ENCODE measurements around the gene PIEZO1. TPM values are rescaled to one million over a fixed set of nuclear protein-coding genes. Genes with fewer than 3 reads are reported as not detected.

The PIEZO1 gene
- total RNA-seq, 4 donors from 2014 or later: 101 to 364 (median 121) TPM

DNA sequence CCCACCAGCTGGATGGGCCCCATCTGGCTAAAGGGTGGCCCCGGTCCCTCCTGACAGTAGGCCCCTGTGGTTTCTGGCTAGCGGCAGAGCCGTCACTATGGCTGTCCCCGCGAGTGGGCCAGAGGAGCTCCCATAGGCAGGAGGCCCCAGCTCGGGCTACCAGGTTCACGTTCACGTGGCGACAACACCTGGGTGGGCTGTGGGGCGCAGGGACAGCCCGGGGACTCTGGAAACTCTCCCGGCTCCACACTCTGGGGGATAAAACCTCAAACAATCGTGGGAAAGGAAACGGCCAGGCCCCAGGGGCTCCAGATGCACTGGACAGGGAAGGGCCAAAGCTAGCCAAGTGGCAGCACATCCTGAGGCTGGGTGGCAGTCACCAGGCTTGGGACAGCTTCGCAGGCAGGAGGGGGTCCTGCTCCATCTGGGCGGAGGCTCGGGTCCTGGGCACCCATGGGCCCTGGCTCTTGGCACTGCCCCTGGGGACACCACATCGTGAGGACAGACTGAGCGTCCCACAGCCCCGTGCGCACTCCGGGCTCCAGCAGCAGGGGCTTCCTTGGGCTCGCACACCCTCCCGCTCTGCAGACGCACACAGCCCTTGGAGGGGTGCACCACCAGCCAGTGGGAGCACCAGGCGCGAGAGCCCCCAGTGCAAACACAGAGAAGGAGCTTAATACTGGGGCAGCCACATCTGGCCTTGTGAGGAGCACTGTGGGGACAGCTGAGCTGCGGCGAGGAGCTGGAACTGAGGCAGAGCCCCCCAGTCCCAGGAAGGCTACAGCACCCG lies 83.2 kb downstream of the PIEZO1 start:
- no peak for TF ChIP-seq CTCF (IDR thresholded peaks at IDR 0.05; ENCODE audit: low read depth)

- TF ChIP-seq CTCF (IDR thresholded peaks at IDR 0.05; ENCODE audit: low read depth): no peak
Measured at GRCh38 chr16:88700636-88701482, 84.2 kb downstream of the PIEZO1 start.

DNA sequence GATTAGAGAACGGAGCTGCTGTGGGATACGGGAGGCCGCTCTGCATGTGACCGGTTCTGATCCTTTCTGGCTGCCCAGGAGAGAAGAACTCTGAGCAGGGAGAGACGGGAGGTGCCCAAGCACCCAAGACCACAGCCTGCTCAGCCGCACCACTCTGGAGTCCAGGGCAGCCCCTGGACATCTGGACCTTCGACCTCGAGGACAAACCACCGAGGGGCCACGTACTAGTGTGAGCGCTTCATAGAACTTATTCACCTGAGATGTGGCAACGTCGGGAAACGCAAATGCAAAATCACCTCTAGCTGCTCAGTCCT lies 84.7 kb downstream of the PIEZO1 start:
- TF ChIP-seq CTCF (IDR thresholded peaks at IDR 0.05; ENCODE audit: low read depth): no peak

DNA sequence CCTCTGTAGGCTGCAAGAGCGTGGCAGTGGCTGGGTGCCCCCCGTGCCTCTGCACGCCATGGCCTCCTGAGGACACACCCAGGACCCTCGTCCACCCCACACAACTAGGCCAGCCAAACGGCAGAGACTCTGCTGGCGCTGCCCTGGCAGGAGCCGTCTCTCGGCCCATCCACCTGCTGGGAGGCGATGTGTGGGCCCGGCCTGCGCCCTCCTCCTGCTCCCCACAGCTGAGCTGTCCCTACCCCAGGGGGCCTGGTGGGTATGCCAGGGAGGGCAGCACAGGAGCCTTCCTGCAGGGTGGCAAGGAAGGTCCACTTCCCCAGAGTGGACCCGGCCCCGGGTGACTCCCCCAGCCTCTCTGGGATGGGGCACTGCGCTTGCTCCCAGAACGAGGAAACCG lies 85.8 kb downstream of the PIEZO1 start:
- no peak for TF ChIP-seq CTCF (IDR thresholded peaks at IDR 0.05; ENCODE audit: low read depth)

DNA sequence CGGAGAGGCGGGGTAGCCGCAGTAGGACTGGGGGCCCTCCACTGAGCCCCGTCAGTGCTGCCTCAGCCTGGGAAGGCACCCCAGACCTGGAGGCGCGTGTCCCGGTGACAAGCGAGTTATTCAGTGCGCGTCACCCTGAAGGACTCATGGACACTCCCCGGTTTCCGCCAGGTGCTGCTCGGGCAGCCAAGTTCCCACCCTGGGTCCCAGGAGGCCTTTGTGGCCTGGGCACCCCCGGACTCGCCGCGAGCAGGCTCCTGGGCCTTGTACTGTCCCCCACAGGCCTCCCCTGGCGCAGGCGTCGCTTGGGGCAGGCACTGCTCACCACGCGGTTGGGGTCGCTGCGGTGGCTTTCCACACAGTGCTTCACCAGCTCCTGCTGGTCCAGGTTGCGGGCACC lies 86.4 kb downstream of the PIEZO1 start:
- no peak for TF ChIP-seq CTCF (IDR thresholded peaks at IDR 0.05; ENCODE audit: low read depth)

GRCh38 chr16:88697831-88698615 lies 87.0 kb downstream of the PIEZO1 start:
- no peak for TF ChIP-seq CTCF (IDR thresholded peaks at IDR 0.05; ENCODE audit: low read depth)

All from subcutaneous adipose tissue (tissue), 4 donors.